GM12872 (cell line): Measurements from ENCODE around the gene CCL19.

Source experiments
- CTCF ChIP-seq: IDR thresholded peaks from 3 replicates; pipeline ENCODE4 v1.5.1; 2011; ENCODE audit warnings: low read depth, mild to moderate bottlenecking, low read length, moderate library complexity; ENCODE audit not compliant: insufficient read depth

Gene CCL19

DNA sequence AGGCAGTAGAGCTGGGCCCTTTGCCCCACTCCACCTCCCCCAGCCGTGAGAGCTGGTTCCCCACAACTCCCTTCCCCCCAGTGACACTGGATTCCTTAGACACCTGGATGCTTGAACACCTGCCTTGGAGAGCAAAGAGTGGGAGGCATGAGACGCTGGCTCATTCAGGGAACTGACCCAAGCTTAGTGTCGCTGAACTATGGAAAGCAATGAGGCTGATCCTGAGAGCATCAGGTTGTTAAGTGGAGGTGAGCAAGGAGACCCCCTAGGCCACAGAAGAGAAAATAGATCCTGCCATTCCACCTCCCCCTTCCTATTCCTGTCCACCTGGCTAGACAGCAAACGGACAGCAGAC is 2.0 kb downstream of the CCL19 start:
- no peak for TF ChIP-seq CTCF

DNA sequence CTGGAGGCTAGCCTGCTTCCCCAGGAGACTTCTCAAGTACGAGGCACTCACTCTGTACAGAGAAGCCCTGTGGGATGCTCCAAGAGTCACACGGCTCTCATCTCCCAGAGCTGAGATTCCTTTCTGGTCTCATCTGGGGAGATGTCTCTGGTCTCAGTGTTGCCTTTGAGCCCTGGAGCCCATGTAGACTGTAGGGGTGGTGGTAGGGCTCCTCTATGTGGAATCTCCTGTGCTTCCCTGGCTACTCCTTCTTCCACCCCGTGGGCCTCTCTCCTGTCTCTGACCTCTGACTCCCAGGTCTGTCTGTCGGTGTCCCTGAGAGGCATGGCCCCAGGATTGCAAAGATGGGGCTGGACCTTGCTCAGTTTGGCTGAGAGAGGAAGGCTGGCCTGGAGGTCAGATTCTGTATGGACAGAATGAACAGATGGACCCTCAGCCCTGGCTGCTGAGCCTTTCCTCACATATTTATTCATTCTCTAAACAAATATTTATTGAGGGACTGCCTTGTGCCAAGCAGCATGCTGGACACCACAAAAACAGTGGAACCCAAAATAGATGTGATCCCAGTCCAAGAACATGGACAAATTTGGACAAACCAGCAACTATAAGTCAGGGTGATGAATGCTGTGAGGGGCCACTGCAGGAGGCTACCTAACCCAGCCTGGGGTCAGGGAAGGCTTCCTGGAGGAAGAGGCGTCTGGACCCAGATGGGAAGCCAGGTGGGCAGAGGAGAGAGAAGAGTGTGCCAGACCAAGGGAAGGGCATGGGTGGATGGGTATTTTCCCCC is 2.6 kb downstream of the CCL19 start:
- TF ChIP-seq CTCF, result no peak

- no peak for TF ChIP-seq CTCF
Observed at GRCh38 chr9:34687276-34688030, 3.6 kb downstream of the CCL19 start.

DNA sequence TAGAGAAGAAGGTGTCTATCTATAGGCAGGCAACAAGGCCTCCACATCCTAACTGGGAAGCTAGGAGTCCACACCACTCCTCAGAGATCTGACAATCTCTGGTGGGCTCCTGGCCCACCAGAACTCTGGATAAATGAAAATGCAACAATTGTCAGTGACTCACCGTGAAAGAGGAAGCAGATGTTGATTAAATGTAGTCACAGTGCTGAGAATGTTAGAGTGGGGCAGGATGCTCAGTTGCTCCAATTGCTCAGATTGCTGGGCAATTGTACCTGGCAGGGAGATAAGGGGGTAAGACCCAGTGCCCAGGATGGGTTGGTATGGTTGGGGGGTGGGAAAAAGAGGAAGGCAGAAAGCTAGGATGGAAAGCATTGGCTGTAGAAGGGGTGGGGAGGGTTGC is 4.3 kb downstream of the CCL19 start:
- no peak for TF ChIP-seq CTCF

DNA sequence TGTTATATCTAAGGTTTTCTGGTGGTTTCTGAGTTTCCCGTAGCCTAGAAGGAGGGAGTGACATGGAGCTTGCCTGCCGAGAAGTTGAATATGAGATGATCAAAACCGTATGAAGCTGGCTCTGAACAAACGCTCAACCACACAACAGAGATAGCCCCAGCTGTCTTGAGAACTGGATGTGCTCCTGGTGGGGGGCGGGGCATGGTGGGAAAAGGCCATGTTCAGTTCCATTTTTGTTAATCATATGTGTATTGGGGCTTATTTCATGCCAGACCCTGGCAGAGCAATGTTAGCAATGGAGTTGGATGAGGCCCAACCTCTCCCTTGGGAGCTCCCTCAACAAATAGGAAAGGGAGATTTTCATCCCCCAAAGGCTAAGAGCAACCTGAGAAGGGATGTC is 4.8 kb downstream of the CCL19 start:
- TF ChIP-seq CTCF, result no peak

DNA sequence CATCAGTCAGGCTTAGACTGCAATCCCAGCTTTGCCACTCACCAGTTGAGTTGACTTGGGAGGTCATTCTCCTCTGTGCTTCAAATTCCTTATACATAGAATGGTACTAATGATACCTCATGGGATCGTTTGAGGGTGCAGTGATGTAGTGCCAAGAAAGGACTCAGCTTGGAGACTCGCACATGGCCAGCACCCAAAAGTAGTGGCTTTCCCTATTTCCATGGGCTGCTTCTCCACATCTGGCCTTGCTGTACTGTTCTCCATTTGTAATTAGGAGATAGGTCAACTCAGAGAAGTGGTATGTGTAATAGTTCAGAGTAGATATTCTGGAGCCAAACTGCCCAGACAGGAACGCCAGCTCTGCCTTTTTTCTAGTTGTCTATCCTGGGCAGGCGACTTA is 5.5 kb downstream of the CCL19 start:
- TF ChIP-seq CTCF, result no peak

- TF ChIP-seq CTCF, result no peak
Observed at GRCh38 chr9:34684816-34685215, 6.3 kb downstream of the CCL19 start.
